Fibroblast of lung (primary cell): ENCODE results near the gene TOR1B.

Source experiments
- CTCF ChIP-seq, 2 donors: IDR thresholded peaks in 1 of 2; conservative IDR thresholded peaks in 1 of 2; 1 replicate in 1 of 2; 2 replicates in 1 of 2; pipeline ENCODE4 v1.5.1; 2011 to 2012; ENCODE audit warnings: low read length in 2 of 2, control low read depth in 1 of 2, inconsistent platforms in 1 of 2, low read depth in 1 of 2, mild to moderate bottlenecking in 1 of 2
- EZH2 ChIP-seq: IDR thresholded peaks from 2 replicates; pipeline ENCODE4 v1.5.1; 2012; ENCODE audit warnings: low read length, control low read depth, mild to moderate bottlenecking; ENCODE audit errors: missing control alignments

- TF ChIP-seq CTCF (conservative IDR thresholded peaks at IDR 0.05 in 1 of 2, IDR thresholded peaks at IDR 0.05 in 1 of 2; ENCODE audit: low read depth in 1 of 2, low read length in 2 of 2) (no peak), EZH2 (no peak)
These were observed 47.8 kb upstream of the TOR1B start for GRCh38 chr9:129755151-129755550.
